ENCODE results near the gene SF3B2. TPM values are rescaled to one million over a fixed set of nuclear protein-coding genes. Genes with fewer than 3 reads are reported as not detected.

The SF3B2 gene
- total and polyA plus RNA-seq, 4 donors: 50.5 to 67.6 (median 57.2) TPM

- Histone ChIP-seq H3K27ac (ENCODE audit: low read depth in 1 of 2, low read length in 2 of 2) (no peak overlapping the region), H3K4me1 (ENCODE audit: control insufficient read depth in 4 of 4, insufficient read depth in 4 of 4, low read length in 3 of 4) (peaks cover 0 to 3% (median 0%) of the 10 kb centered on the region in 4 donors), H3K4me3 (ENCODE audit: low read depth in 1 of 3, low read length in 3 of 3) (no peak overlapping the region), H3K9ac (ENCODE audit: low read depth in 1 of 2, low read length in 2 of 2) (no peak overlapping the region), H3K9me3 (ENCODE audit: control insufficient read depth in 4 of 4, low read length in 3 of 4) (no peaks in the 10 kb centered on the region), H3K36me3 (ENCODE audit: control insufficient read depth in 4 of 4, insufficient read depth in 3 of 4, low read depth in 1 of 4, low read length in 3 of 4) (no peaks in the 10 kb centered on the region), H3K27me3 (ENCODE audit: control insufficient read depth in 4 of 4, insufficient read depth in 4 of 4, low read length in 3 of 4) (no peaks in the 10 kb centered on the region)
- DNase-seq (ENCODE audit: low spot score): no peak
- WGBS: 91% methylated on average over 4 of the region's 4 CpGs
- no peak for TF ChIP-seq TAF1 (conservative IDR thresholded peaks at IDR 0.05)
- no peak for TF ChIP-seq GABPA (IDR thresholded peaks at IDR 0.05 in 1 of 2, conservative IDR thresholded peaks at IDR 0.05 in 1 of 2)
- TF ChIP-seq RXRA (IDR thresholded peaks at IDR 0.05): no peak
- TF ChIP-seq MAX (IDR thresholded peaks at IDR 0.05): no peak
- no peak for TF ChIP-seq HNF4A (conservative IDR thresholded peaks at IDR 0.05)
- no peak for TF ChIP-seq NR2F2 (IDR thresholded peaks at IDR 0.05)
- TF ChIP-seq FOXA2 (IDR thresholded peaks at IDR 0.05): no peak
- TF ChIP-seq REST (IDR thresholded peaks at IDR 0.05): no peak
- no peak for TF ChIP-seq RAD21 (IDR thresholded peaks at IDR 0.05)
- no peak for TF ChIP-seq JUND (IDR thresholded peaks at IDR 0.05)
- TF ChIP-seq SP1 (IDR thresholded peaks at IDR 0.05): no peak
- no peak for TF ChIP-seq EGR1 (IDR thresholded peaks at IDR 0.05; ENCODE audit: low read depth in 2 of 2)
- TF ChIP-seq FOXA1 (IDR thresholded peaks at IDR 0.05): no peak
- no peak for TF ChIP-seq ZBTB33 (IDR thresholded peaks at IDR 0.05)
- TF ChIP-seq ATF3 (IDR thresholded peaks at IDR 0.05): no peak
- no peak for TF ChIP-seq CTCF (IDR thresholded peaks at IDR 0.05; ENCODE audit: low read depth, low read length, missing input control)
Observed at GRCh38 chr11:66104057-66104638, 52.0 kb downstream of the SF3B2 start.

Measured in liver (tissue), 9 donors.